SK-N-SH (cell line): Measurements from ENCODE around the gene YPEL1.

Source experiments
- RCOR1 ChIP-seq: fragments of 150-350 bp; IDR thresholded peaks from 2 replicates; pipeline ENCODE4 v1.6.1; 2017; ENCODE audit warnings: antibody characterized with exemption, low read length
- TCF12 ChIP-seq: IDR thresholded peaks from 2 replicates; pipeline ENCODE4 v1.4.0; 2012
- YY1 ChIP-seq: IDR thresholded peaks from 2 replicates; pipeline ENCODE4 v1.4.0; 2012; ENCODE audit warnings: low read depth, mild to moderate bottlenecking
- TF ChIP-seq, protein P1 (sequence below): fragments of 200-600 bp; sonication (generic); IDR thresholded peaks from 2 replicates; pipeline ENCODE4 v1.6.1; 2017; ENCODE audit warnings: antibody characterized with exemption, mild to moderate bottlenecking, moderate library complexity

DNA sequence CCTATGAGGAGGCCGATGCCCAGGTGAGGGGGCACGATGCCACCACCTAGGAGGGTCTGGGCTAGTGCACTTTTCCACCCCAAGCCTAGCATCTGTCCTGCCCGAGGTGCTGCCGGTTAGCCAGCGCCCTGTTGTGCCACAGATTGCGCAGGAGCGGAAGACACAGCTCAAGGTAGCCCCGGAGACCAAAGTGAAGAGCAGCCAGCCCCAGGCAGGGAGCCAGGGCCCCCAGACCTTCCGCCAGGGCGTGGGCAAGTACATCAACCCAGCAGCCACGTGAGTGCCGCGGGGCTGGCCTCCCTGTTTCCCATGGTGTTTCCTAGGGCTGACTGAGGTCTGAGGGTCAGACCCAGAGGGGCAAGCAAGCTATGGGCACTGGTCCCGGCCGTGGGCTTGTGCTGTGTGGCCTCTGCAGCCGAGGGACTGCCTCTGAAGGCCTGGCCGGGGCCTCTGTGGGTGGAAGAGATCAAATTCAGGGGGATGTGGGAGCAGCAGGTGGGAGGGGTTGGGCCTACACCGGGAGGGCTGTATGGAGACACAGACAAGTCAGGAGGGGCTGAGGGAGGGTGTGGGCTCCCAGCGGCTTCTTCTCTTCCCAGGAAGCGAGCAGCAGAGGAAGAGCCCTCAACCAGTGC, 40.7 kb downstream of the YPEL1 start:
- TF ChIP-seq TCF12 (no peak), YY1 (no peak), RCOR1 (no peak)
- TF ChIP-seq, protein P1, sequence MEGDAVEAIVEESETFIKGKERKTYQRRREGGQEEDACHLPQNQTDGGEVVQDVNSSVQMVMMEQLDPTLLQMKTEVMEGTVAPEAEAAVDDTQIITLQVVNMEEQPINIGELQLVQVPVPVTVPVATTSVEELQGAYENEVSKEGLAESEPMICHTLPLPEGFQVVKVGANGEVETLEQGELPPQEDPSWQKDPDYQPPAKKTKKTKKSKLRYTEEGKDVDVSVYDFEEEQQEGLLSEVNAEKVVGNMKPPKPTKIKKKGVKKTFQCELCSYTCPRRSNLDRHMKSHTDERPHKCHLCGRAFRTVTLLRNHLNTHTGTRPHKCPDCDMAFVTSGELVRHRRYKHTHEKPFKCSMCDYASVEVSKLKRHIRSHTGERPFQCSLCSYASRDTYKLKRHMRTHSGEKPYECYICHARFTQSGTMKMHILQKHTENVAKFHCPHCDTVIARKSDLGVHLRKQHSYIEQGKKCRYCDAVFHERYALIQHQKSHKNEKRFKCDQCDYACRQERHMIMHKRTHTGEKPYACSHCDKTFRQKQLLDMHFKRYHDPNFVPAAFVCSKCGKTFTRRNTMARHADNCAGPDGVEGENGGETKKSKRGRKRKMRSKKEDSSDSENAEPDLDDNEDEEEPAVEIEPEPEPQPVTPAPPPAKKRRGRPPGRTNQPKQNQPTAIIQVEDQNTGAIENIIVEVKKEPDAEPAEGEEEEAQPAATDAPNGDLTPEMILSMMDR = no peak
